Effector memory CD4-positive, alpha-beta T cell (primary cell): Measurements from ENCODE around the gene KCNT1.

Source experiments
- DNase-seq, 3 donors: peaks; one replicate each; pipeline ENCODE4 v3.0.0-alpha.2; 2020
- H3K27ac ChIP-seq: 2 replicates; pipeline ENCODE4 v1.7.0; 2013; ENCODE audit warnings: mild to moderate bottlenecking, low read length, moderate library complexity; ENCODE audit not compliant: insufficient read depth, poor library complexity, severe bottlenecking
- H3K27me3 ChIP-seq: replicated peaks from 2 replicates; pipeline ENCODE4 v1.7.0; 2013; ENCODE audit warnings: mild to moderate bottlenecking, low read length; ENCODE audit not compliant: insufficient read depth, control insufficient read depth, poor library complexity, severe bottlenecking
- H3K36me3 ChIP-seq: 2 replicates; pipeline ENCODE4 v1.7.0; 2013; ENCODE audit warnings: mild to moderate bottlenecking, low read length, moderate library complexity; ENCODE audit not compliant: control insufficient read depth, insufficient read depth
- H3K4me1 ChIP-seq: 2 replicates; pipeline ENCODE4 v1.7.0; 2013; ENCODE audit warnings: low read length, mild to moderate bottlenecking; ENCODE audit not compliant: control insufficient read depth, insufficient read depth, poor library complexity, severe bottlenecking
- H3K4me3 ChIP-seq: 2 replicates; pipeline ENCODE4 v1.7.0; 2013; ENCODE audit warnings: low read length, low read depth, mild to moderate bottlenecking; ENCODE audit not compliant: insufficient read depth, poor library complexity, severe bottlenecking
- H3K9me3 ChIP-seq: 2 replicates; pipeline ENCODE4 v1.7.0; 2013; ENCODE audit warnings: mild to moderate bottlenecking, low read length, moderate library complexity; ENCODE audit not compliant: control insufficient read depth

Gene KCNT1

DNA sequence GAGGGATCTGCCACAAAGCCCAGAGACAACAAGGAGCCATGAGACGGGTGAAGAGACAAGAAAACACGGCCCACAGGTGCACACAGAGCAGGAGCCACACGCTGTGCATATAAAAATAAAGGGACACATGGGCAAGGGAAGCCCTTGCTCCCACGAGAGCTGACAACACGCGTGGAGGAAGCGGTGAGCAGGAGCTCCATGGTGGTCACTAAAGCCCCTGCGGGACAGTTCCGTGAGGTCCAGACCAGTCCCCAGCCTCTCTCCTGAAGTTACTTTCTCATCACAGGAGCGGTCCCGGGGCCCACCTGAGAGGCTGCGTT is 114.6 kb downstream of the KCNT1 start:
- no peak for DNase-seq
- no peaks in the 10 kb centered on the region for H3K4me1 ChIP-seq
- no peak overlapping the region for H3K4me3 ChIP-seq
- H3K27ac ChIP-seq: no peak overlapping the region
- H3K9me3 ChIP-seq: no peaks in the 10 kb centered on the region
- no peaks in the 10 kb centered on the region for H3K27me3 ChIP-seq
- peaks cover 75% of the 10 kb centered on the region for H3K36me3 ChIP-seq

DNA sequence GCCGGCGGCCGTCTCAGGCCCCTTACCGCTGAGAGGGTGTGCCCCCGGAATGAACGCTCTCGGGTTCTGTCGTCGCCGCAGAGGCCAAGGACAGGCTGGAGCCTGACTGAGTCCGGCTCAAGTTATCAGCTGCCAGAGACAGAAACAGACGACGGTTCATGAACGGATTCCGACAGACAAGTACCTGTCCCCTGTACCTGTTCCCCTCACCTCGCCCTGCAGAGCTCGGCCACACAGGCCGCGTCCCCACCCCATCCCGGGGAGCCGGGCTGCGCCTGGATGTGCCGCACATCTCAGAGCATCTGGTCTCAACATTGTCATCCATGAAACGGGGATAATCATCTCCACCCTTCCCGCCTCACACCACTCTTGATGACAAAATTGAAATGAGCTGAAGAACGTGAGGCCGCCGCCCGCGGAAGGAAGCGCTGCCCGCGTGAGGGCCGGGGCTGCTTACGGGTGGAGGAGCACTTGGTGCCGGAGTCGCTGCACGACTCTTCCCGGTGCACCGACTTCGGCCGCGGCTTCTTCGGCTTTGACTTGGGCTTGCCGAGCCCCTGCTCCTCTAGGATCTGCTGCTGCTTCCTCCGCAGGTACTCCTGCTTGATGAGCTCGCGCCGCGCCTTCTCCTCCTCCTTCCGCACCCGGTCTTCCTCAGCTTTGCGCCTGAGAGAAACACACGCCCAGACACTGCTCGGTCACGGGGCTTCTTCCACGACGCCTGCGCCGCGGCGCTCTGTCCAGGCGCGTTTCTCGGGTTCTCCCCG is 116.1 kb downstream of the KCNT1 start:
- Histone ChIP-seq H3K9me3 (no peaks in the 10 kb centered on the region), H3K4me1 (no peaks in the 10 kb centered on the region), H3K36me3 (peaks cover 89% of the 10 kb centered on the region), H3K4me3 (no peak overlapping the region), H3K27me3 (no peaks in the 10 kb centered on the region), H3K27ac (no peak overlapping the region)
- no peak for DNase-seq

DNA sequence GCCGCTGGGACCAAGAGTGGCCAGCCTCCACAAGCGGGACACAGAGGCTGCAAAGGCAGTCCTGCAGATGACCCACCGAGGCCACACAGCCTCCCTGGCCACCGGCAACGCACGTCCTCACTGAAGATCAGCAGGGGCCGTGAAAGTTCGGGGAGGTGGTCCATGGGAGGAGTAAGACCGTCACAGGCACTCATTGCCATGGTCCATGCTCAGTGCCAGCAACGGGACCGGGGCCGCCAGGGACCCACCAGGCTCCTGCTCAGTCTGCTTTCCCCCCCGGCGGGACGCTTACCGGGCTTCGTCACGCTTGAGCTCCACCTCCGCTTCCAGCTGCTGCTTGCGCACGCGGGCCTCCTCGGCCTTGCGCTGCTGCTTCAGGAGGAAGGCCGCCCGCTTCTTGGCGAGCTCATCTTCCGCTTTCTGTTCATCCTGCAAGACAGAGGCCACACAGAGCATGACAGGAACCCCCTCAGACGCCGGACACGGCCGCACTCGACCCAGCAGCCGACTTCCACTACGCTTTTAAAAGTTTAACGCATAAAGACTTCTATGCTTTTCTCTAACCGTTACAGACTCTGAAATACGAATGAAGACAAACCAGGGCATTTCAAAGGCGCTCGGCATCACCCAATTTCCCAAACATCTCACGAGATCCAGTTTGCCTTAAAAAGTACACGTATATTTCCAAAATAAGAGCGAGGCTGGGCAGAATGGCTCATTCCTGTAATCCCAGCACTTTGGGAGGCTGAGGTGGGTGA is 116.9 kb downstream of the KCNT1 start:
- Histone ChIP-seq H3K4me1 (no peaks in the 10 kb centered on the region), H3K27me3 (no peaks in the 10 kb centered on the region), H3K27ac (no peak overlapping the region), H3K4me3 (no peak overlapping the region), H3K9me3 (no peaks in the 10 kb centered on the region), H3K36me3 (peaks cover 92% of the 10 kb centered on the region)
- DNase-seq: no peak

DNA sequence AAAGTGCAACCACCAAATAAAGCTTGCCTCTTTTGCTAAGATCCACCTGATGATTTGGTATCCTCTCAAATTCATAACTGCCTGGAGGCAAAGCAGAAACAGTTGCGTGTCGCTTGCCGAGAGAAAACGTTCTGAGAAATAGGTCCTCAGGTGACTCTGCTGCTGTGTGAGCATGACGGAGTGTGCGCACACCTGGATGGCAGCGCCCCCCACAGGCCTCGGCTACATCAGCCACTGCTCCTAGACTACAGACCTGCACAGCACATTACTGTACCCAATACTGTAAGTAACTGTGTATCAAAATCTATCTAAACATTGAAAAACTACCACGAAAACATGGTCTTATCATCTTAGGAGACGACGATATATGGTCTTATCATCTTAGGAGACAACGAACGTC is 117.9 kb downstream of the KCNT1 start:
- H3K4me1 ChIP-seq: no peaks in the 10 kb centered on the region

DNA sequence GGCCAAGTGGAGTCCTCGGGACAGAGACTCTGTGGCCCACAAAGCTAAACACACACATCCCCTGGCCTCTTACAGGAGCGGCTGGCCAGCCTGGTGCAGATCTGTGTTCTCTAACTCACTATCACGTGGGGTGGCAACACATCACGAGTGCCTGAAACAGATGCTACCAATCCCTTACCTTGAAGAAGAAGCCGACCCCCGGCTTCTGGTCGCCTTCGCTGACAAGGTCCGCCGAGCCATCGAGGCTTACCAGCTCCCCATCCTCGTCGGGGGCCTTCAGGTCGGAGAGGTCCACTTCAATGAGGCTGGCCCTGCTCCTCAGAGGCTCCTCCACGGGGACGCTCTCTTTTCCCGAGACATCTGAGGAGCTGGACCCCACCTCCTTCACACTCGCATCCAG is 118.7 kb downstream of the KCNT1 start:
- no peak overlapping the region for H3K4me3 ChIP-seq
- DNase-seq: no peak
- no peak overlapping the region for H3K27ac ChIP-seq
- H3K9me3 ChIP-seq: no peaks in the 10 kb centered on the region
- peaks cover 75% of the 10 kb centered on the region for H3K36me3 ChIP-seq
- no peaks in the 10 kb centered on the region for H3K4me1 ChIP-seq
- H3K27me3 ChIP-seq: no peaks in the 10 kb centered on the region

More for the DNA sequence above, 117.9 kb downstream of the KCNT1 start:
- Histone ChIP-seq H3K36me3 (peaks cover 82% of the 10 kb centered on the region), H3K4me3 (no peak overlapping the region), H3K27ac (no peak overlapping the region), H3K27me3 (no peaks in the 10 kb centered on the region), H3K9me3 (no peaks in the 10 kb centered on the region)
- no peak for DNase-seq

DNA sequence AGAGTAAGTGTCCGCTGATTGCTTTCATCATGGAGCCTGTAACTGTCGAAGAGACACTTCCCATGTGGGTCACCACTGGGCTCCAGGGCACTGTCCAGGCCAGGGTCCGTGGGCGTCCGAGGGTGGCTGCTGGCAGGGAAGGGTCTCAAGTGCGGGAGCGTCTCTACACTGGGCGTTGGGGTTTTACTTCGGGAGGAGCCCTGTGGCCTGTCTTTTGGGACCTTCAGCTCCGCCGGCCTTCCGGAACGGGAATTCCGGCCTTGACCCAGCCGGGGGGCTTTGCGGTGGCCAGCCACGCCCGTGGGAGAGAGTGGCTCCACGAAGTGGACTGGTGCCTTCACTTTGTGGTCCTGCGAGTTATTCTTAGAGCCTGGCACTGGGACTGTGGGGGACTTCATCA is 119.1 kb downstream of the KCNT1 start:
- Histone ChIP-seq H3K9me3 (no peaks in the 10 kb centered on the region), H3K4me1 (no peaks in the 10 kb centered on the region), H3K36me3 (peaks cover 71% of the 10 kb centered on the region), H3K4me3 (no peak overlapping the region), H3K27ac (no peak overlapping the region), H3K27me3 (no peaks in the 10 kb centered on the region)
- DNase-seq: no peak

DNA sequence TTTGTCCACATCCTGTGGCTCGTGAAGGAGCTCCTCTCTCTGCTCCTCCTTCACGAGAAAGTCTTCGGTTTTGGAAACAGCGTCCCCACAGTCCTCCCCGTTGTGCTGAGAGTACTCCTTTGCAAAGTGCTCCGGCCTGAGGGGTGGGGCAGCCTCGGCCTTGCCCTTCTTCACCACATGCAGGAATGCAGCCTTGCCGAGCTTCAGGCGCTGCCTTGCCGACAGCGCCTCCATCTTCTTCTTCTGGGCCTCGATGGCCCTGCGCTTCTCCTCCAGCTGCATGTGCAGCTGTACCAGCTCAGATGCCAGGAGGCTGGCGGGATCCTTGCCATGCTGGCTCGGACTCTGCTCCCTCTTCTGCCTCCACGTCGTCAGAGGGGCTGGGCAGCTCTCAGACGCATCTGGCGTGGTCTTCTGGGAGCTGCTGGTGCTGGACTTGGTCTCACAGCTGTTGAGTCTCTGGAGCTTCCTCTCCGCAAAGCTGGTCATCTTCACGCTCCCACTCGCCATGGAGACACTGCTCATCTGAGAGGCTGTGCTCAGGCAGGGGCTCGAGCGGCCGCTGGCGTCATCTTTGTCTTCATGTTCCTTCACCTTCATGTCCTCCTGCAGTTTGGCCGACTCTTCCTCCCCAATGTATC is 119.9 kb downstream of the KCNT1 start:
- no peaks in the 10 kb centered on the region for H3K4me1 ChIP-seq
- peaks cover 67% of the 10 kb centered on the region for H3K36me3 ChIP-seq
- H3K27me3 ChIP-seq: no peaks in the 10 kb centered on the region
- H3K4me3 ChIP-seq: no peak overlapping the region
- DNase-seq: no peak
- H3K9me3 ChIP-seq: no peaks in the 10 kb centered on the region
- no peak overlapping the region for H3K27ac ChIP-seq

DNA sequence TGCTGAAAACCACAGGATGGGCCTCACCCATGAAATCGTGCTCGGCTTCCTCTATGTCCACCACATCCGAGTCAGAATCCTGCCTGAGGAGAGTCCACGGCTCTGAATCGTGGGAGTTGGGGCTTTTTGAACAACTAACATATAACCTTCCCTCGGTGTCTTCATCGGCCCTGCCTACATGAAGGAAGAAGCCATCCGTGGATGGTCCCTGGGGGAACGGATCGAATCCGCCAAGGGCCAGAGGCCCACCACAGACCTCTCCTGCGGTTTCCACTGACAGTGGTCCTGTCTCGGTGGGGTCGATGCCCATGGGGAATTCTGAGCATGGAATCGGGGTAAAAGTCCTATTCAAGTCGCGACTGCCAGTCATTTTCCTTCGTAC is 120.4 kb downstream of the KCNT1 start:
- Histone ChIP-seq H3K9me3 (no peaks in the 10 kb centered on the region), H3K27me3 (no peaks in the 10 kb centered on the region), H3K27ac (no peak overlapping the region), H3K4me3 (no peak overlapping the region), H3K4me1 (no peaks in the 10 kb centered on the region), H3K36me3 (peaks cover 67% of the 10 kb centered on the region)
- DNase-seq: no peak

DNA sequence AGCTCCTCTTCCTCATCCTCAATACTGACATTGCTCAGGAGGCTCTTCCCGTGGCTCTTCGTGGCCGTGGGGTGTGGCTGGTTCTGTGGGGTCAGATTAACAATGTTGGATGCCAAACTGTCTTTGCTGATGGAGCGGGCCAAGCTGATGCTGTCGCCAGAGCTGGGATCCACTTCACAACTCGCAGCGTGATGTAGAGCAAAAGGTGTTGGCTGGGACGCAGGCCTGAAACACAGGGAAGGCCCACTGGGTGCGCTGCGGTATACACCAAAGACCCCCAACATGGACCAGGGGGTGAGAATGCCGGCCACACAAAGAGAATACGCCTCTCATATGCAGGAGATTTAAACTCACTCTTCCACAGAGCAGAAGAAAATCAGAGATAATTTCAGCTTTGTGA is 121.1 kb downstream of the KCNT1 start:
- Histone ChIP-seq H3K9me3 (no peaks in the 10 kb centered on the region), H3K4me3 (no peak overlapping the region), H3K27me3 (no peaks in the 10 kb centered on the region), H3K4me1 (no peaks in the 10 kb centered on the region), H3K27ac (no peak overlapping the region), H3K36me3 (peaks cover 63% of the 10 kb centered on the region)
- DNase-seq: no peak
